MM.1S (cell line): ENCODE results near the gene TIAM1.

Source experiments
- DNase-seq: peaks from one replicate; pipeline ENCODE4 v3.0.0-alpha.2; 2015
- H2AFZ ChIP-seq: fragments of 300-600 bp; sonication (generic); 2 replicates; pipeline ENCODE4 v1.6.0; 2016; ENCODE audit warnings: antibody characterized with exemption, low read length
- H3F3A ChIP-seq: fragments of 300-600 bp; sonication (generic); 2 replicates; pipeline ENCODE4 v1.6.1; 2016; ENCODE audit warnings: mild to moderate bottlenecking, antibody characterized with exemption, low read length, moderate library complexity, mixed read lengths; ENCODE audit not compliant: insufficient read depth
- H3K27ac ChIP-seq: fragments of 300-600 bp; sonication (generic); 2 replicates; pipeline ENCODE4 v1.5.1; 2016; ENCODE audit warnings: mild to moderate bottlenecking, low read length
- H3K27me3 ChIP-seq: fragments of 300-600 bp; sonication (generic); replicated peaks from 2 replicates; pipeline ENCODE4 v1.6.0; 2016; ENCODE audit warnings: low read length; ENCODE audit not compliant: insufficient read depth
- H3K36me3 ChIP-seq: fragments of 300-600 bp; sonication (generic); replicated peaks from 2 replicates; pipeline ENCODE4 v1.6.1; 2016; ENCODE audit warnings: mild to moderate bottlenecking, low read length, mixed read lengths; ENCODE audit not compliant: insufficient read depth
- H3K4me1 ChIP-seq: fragments of 300-600 bp; sonication (generic); 2 replicates; pipeline ENCODE4 v1.6.1; 2016; ENCODE audit warnings: low read length, mixed read lengths
- H3K4me2 ChIP-seq: fragments of 300-600 bp; sonication (generic); 2 replicates; pipeline ENCODE4 v1.6.0; 2016; ENCODE audit warnings: low read depth, low read length
- H3K4me3 ChIP-seq: fragments of 300-600 bp; sonication (generic); 2 replicates; pipeline ENCODE4 v1.5.1; 2016; ENCODE audit warnings: low read length, mixed read lengths
- H3K79me2 ChIP-seq: fragments of 300-600 bp; sonication (generic); 2 replicates; pipeline ENCODE4 v1.6.1; 2016; ENCODE audit warnings: mixed run types, low read length, mixed read lengths
- H3K9ac ChIP-seq: fragments of 300-600 bp; sonication (generic); 2 replicates; pipeline ENCODE4 v1.6.1; 2016; ENCODE audit warnings: low read length, mixed read lengths
- H3K9me2 ChIP-seq: fragments of 300-600 bp; sonication (generic); replicated peaks from 2 replicates; pipeline ENCODE4 v1.6.1; 2016; ENCODE audit warnings: mild to moderate bottlenecking, low read length, mixed read lengths; ENCODE audit not compliant: insufficient read depth
- H3K9me3 ChIP-seq: fragments of 300-600 bp; sonication (generic); replicated peaks from 2 replicates; pipeline ENCODE4 v1.6.1; 2016; ENCODE audit warnings: mild to moderate bottlenecking, low read length, mixed read lengths; ENCODE audit not compliant: insufficient read depth
- H4K20me1 ChIP-seq: fragments of 300-600 bp; sonication (generic); 2 replicates; pipeline ENCODE4 v1.6.1; 2016; ENCODE audit warnings: mild to moderate bottlenecking, low read length, moderate library complexity, mixed read lengths; ENCODE audit not compliant: insufficient read depth
- CTCF ChIP-seq: fragments of 300-600 bp; sonication (generic); IDR thresholded peaks from 2 replicates; pipeline ENCODE4 v1.5.1; 2016; ENCODE audit warnings: antibody characterized with exemption, low read length, mixed read lengths
- EZH2 ChIP-seq: fragments of 300-600 bp; sonication (generic); optimal IDR thresholded peaks from 2 replicates; pipeline ENCODE3; 2017; ENCODE audit warnings: low read depth, mild to moderate bottlenecking, antibody characterized with exemption, low read length, mixed read lengths
- EZH2phosphoT487 ChIP-seq: fragments of 300-600 bp; sonication (generic); IDR thresholded peaks from 2 replicates; pipeline ENCODE4 v1.6.1; 2018; ENCODE audit warnings: antibody characterized with exemption, low read length

Gene TIAM1

GRCh38 chr21:31157756-31158155, 186.3 kb downstream of the TIAM1 start:
- no peaks in the 10 kb centered on the region for H3K4me1 ChIP-seq
- no peak overlapping the region for H3K4me2 ChIP-seq
- no peaks in the 10 kb centered on the region for H4K20me1 ChIP-seq
- no peaks in the 10 kb centered on the region for H3K9me2 ChIP-seq
- no peaks in the 10 kb centered on the region for H3K79me2 ChIP-seq
- no peak overlapping the region for H2AFZ ChIP-seq
- no peaks in the 10 kb centered on the region for H3K36me3 ChIP-seq
- H3K27me3 ChIP-seq: no peaks in the 10 kb centered on the region
- H3K27ac ChIP-seq: no peak overlapping the region
- DNase-seq: no peak
- no peak for TF ChIP-seq CTCF
- no peak for TF ChIP-seq EZH2phosphoT487
- no peak for TF ChIP-seq EZH2
- no peaks in the 10 kb centered on the region for H3F3A ChIP-seq
- H3K4me3 ChIP-seq: no peak overlapping the region
- no peak overlapping the region for H3K9ac ChIP-seq
- no peaks in the 10 kb centered on the region for H3K9me3 ChIP-seq

DNA sequence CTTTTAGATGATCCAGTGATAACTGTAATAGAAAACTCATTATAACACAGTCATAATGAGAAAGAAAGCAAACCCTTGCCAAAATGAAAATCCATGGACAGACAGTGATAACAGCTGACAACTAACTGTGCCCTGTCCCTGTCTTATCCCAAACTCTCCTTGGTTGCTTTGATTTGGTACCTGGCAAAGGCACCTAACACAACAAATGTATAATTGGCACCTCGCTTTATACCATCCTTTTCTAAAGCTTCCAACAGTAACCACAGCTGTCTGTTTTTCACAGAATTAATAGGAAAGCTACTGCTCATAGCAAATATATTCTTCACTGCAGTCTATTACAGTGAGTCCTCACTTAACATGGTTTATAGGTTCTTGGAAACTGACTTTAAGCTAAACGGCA, 187.4 kb downstream of the TIAM1 start:
- Histone ChIP-seq H3K36me3 (no peaks in the 10 kb centered on the region), H3K79me2 (no peaks in the 10 kb centered on the region), H3F3A (no peaks in the 10 kb centered on the region), H4K20me1 (no peaks in the 10 kb centered on the region), H3K4me2 (no peak overlapping the region), H2AFZ (no peak overlapping the region), H3K4me3 (no peak overlapping the region), H3K27ac (no peak overlapping the region), H3K9me2 (no peaks in the 10 kb centered on the region), H3K9me3 (no peaks in the 10 kb centered on the region), H3K9ac (no peak overlapping the region), H3K4me1 (no peaks in the 10 kb centered on the region), H3K27me3 (no peaks in the 10 kb centered on the region)
- TF ChIP-seq EZH2phosphoT487 (no peak), CTCF (no peak), EZH2 (no peak)
- no peak for DNase-seq

DNA sequence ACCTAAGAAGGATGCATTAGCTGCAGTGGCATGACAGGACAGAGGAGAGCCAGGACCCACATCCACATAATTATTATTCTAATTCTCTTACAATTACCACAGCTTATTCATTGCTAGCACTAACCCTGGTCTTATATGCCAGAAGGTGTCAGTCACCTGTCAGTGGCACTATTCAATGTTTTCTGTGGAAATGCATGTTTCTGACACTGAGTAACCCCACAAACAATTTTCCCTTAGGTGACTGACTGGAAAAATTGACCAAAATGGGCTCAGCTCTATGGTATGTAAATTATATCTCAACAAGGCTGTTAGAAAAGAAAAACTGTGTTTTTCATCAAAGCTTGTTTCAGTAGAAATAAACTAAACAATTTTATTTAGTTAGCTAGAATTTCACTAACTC, 187.9 kb downstream of the TIAM1 start:
- Histone ChIP-seq H3K27me3 (no peaks in the 10 kb centered on the region), H3K4me2 (no peak overlapping the region), H3F3A (no peaks in the 10 kb centered on the region), H3K9me2 (no peaks in the 10 kb centered on the region), H3K27ac (no peak overlapping the region), H3K4me1 (0 out of 2 replicates have a peak, but pooled peaks cover 2% of the 10 kb centered on the region), H3K4me3 (no peak overlapping the region), H3K79me2 (no peaks in the 10 kb centered on the region), H3K9me3 (no peaks in the 10 kb centered on the region), H3K9ac (no peak overlapping the region), H3K36me3 (no peaks in the 10 kb centered on the region), H4K20me1 (no peaks in the 10 kb centered on the region), H2AFZ (no peak overlapping the region)
- TF ChIP-seq CTCF (no peak), EZH2 (no peak), EZH2phosphoT487 (no peak)
- no peak for DNase-seq
